ENCODE results near the gene SLC24A3. TPM values are rescaled to one million over a fixed set of nuclear protein-coding genes. Genes with fewer than 3 reads are reported as not detected.

Gene SLC24A3
- total RNA-seq, 1 donor from 2014 or later, result 0.79 TPM

DNA sequence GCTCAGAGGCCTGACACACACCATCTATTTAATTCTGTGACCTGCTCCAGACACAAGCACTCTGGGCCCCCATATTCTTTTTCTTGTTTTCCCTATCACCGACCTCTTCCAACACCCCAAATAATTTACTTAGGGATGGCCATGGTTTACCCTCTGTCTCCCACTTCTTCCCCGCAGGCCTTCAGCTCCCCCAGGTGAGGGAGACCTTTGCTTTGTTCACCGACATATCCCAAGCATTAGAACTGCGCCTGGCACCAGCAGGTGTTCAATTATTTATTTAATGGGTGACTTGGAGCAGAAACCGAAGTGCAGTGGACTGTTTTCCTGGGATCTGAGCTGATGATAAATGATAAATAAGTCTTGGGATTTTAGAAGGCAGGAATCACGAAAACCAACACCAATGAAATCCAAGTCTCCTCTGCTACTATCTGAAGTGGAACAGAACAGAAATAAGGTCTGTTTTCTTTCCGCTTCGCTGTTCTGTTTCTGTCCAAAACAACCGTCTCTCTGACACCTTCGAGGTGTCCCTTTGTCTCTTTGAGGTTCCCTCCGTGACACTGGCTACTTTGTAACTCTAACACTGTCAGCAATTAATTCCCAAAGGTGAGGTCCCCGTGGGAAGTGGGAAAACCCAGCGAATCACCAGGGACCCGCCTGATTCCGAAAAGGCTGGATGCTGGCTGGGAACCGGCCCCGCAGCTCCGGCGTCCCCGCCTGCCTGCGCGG, 544.5 kb downstream of the SLC24A3 start:
- Histone ChIP-seq H3K27ac (ENCODE audit: low read depth, low read length) (peak overlapping the region; percentile 45), H2AFZ (ENCODE audit: low read depth, low read length) (peak overlapping the region; percentile 84), H3K4me3 (ENCODE audit: insufficient read depth, low read depth, low read length) (peak overlapping the region; percentile 81), H3K79me2 (ENCODE audit: insufficient read depth, low read length) (peaks cover 7% of the 10 kb centered on the region), H3K9ac (ENCODE audit: low read length) (peak overlapping the region; percentile 87), H4K20me1 (ENCODE audit: insufficient read depth, low read length) (peaks cover 17% of the 10 kb centered on the region), H3K27me3 (ENCODE audit: insufficient read depth, low read length) (no peaks in the 10 kb centered on the region), H3K4me1 (ENCODE audit: insufficient read depth, low read length) (peaks cover 10% of the 10 kb centered on the region), H3K9me3 (ENCODE audit: insufficient read depth, low read depth, low read length) (no peaks in the 10 kb centered on the region), H3K4me2 (ENCODE audit: low read length) (peak overlapping the region; percentile 98), H3K36me3 (ENCODE audit: insufficient read depth, low read length) (no peaks in the 10 kb centered on the region)
- H3K27me3 Mint-ChIP-seq (ENCODE audit: low read depth, unreplicated experiment), result peaks cover 2% of the 10 kb centered on the region
- H3K27ac Mint-ChIP-seq (ENCODE audit: unreplicated experiment), result peak overlapping the region; percentile 75
- peak overlapping the region; percentile 90 for H3K4me3 Mint-ChIP-seq (ENCODE audit: unreplicated experiment)
- peaks cover 15% of the 10 kb centered on the region for H3K4me1 Mint-ChIP-seq (ENCODE audit: low read depth, unreplicated experiment)
- DNase-seq (ENCODE audit: low read depth), result no peak
- no peak for FAIRE-seq
- no peaks in the 10 kb centered on the region for H3K9me3 Mint-ChIP-seq (ENCODE audit: unreplicated experiment)
- TF ChIP-seq, protein P1, sequence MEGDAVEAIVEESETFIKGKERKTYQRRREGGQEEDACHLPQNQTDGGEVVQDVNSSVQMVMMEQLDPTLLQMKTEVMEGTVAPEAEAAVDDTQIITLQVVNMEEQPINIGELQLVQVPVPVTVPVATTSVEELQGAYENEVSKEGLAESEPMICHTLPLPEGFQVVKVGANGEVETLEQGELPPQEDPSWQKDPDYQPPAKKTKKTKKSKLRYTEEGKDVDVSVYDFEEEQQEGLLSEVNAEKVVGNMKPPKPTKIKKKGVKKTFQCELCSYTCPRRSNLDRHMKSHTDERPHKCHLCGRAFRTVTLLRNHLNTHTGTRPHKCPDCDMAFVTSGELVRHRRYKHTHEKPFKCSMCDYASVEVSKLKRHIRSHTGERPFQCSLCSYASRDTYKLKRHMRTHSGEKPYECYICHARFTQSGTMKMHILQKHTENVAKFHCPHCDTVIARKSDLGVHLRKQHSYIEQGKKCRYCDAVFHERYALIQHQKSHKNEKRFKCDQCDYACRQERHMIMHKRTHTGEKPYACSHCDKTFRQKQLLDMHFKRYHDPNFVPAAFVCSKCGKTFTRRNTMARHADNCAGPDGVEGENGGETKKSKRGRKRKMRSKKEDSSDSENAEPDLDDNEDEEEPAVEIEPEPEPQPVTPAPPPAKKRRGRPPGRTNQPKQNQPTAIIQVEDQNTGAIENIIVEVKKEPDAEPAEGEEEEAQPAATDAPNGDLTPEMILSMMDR (IDR thresholded peaks at IDR 0.05; ENCODE audit: insufficient read depth, low read depth, low read length), result no peak
- TF ChIP-seq EZH2 (IDR thresholded peaks at IDR 0.05; ENCODE audit: insufficient read depth, low read length), result no peak
- peaks cover 1% of the 10 kb centered on the region for H3K36me3 Mint-ChIP-seq (ENCODE audit: low read depth, unreplicated experiment)

DNA sequence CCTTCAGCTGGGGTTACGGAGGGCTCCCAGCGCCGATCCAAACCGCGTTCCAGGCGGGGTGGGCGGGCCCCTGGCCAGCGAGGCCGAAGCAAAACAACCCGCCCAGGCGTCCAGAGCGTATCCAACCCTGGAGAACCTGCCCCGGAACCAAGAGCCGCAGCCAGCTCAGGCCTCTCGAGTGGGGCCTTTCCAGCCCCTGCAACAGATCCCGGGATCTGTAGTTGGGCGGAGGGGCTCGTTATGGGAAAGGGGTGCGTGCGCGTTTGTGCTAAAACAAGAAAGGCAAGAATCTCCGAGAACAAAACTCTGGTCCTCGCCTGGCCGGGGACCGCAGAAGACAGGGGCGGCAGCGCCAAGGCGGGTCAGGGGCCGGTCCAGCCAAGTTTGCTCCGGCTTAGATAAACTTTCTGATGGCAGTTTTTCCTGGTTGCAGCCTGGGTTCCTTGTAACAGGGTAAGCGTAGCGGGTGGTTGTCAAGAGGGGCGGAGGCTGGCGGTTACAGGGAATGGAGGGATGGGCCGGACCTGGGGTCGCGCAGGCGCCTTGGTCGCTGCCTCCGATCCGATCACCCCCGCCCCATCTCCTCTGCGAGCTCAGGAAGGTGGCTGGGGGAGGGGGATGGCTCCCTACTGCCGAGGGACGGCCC, 545.2 kb downstream of the SLC24A3 start:
- Histone ChIP-seq H3K79me2 (ENCODE audit: insufficient read depth, low read length) (peaks cover 7% of the 10 kb centered on the region), H3K9me3 (ENCODE audit: insufficient read depth, low read depth, low read length) (no peaks in the 10 kb centered on the region), H3K27me3 (ENCODE audit: insufficient read depth, low read length) (no peaks in the 10 kb centered on the region), H2AFZ (ENCODE audit: low read depth, low read length) (peak overlapping the region; percentile 84), H3K27ac (ENCODE audit: low read depth, low read length) (peak overlapping the region; percentile 45), H3K36me3 (ENCODE audit: insufficient read depth, low read length) (no peaks in the 10 kb centered on the region), H3K9ac (ENCODE audit: low read length) (peak overlapping the region; percentile 87), H3K4me1 (ENCODE audit: insufficient read depth, low read length) (peaks cover 10% of the 10 kb centered on the region), H4K20me1 (ENCODE audit: insufficient read depth, low read length) (peaks cover 17% of the 10 kb centered on the region), H3K4me2 (ENCODE audit: low read length) (peak overlapping the region; percentile 98), H3K4me3 (ENCODE audit: insufficient read depth, low read depth, low read length) (peak overlapping the region; percentile 81)
- FAIRE-seq (no peak), DNase-seq (ENCODE audit: low read depth) (peak; percentile 78)
- TF ChIP-seq EZH2 (IDR thresholded peaks at IDR 0.05; ENCODE audit: insufficient read depth, low read length), result no peak
- TF ChIP-seq, protein P1 (IDR thresholded peaks at IDR 0.05; ENCODE audit: insufficient read depth, low read depth, low read length), result no peak
- Mint-ChIP-seq H3K36me3 (ENCODE audit: low read depth, unreplicated experiment) (peaks cover 1% of the 10 kb centered on the region), H3K4me1 (ENCODE audit: low read depth, unreplicated experiment) (peaks cover 15% of the 10 kb centered on the region), H3K27me3 (ENCODE audit: low read depth, unreplicated experiment) (peaks cover 2% of the 10 kb centered on the region), H3K4me3 (ENCODE audit: unreplicated experiment) (peak overlapping the region; percentile 90), H3K27ac (ENCODE audit: unreplicated experiment) (peak overlapping the region; percentile 88), H3K9me3 (ENCODE audit: unreplicated experiment) (no peaks in the 10 kb centered on the region)

Measured in astrocyte (in vitro differentiated cells and primary cell).